ACC112 (cell line): Measurements from ENCODE around the gene PPP2R5C.
"Not testable (repeated sequence)": the region's sequence is repeated elsewhere in the genome, so short reads cannot be mapped to it uniquely, and the experiment has no call there.

ENCODE experiments used
- H2AFZ ChIP-seq: fragments of 200-600 bp; sonication (generic); one replicate; pipeline ENCODE4 v1.6.0; 2017; ENCODE audit warnings: antibody characterized with exemption, low read length; ENCODE audit not compliant: unreplicated experiment
- H3K27ac ChIP-seq: fragments of 200-600 bp; sonication (generic); 2 replicates; pipeline ENCODE4 v1.5.1; 2014; ENCODE audit warnings: low read depth, mild to moderate bottlenecking, antibody characterized with exemption, low read length, moderate library complexity
- H3K27me3 ChIP-seq: fragments of 200-600 bp; sonication (generic); 2 replicates; pipeline ENCODE4 v1.6.1; 2014; ENCODE audit warnings: mild to moderate bottlenecking, antibody characterized with exemption, low read length, moderate library complexity, mixed read lengths; ENCODE audit not compliant: insufficient read depth
- H3K36me3 ChIP-seq: fragments of 200-600 bp; sonication (generic); 2 replicates; pipeline ENCODE4 v1.6.1; 2016; ENCODE audit warnings: mild to moderate bottlenecking, antibody characterized with exemption, low read length, moderate library complexity, mixed read lengths; ENCODE audit not compliant: insufficient read depth
- H3K4me1 ChIP-seq: fragments of 200-600 bp; sonication (generic); one replicate; pipeline ENCODE4 v1.6.1; 2016; ENCODE audit warnings: low read length, mixed read lengths; ENCODE audit not compliant: insufficient read depth, unreplicated experiment, control insufficient read depth
- H3K4me3 ChIP-seq: fragments of 200-600 bp; sonication (generic); 2 replicates; pipeline ENCODE4 v1.5.1; 2014; ENCODE audit warnings: mild to moderate bottlenecking, low read depth, low read length
- H3K79me2 ChIP-seq: fragments of 200-600 bp; sonication (generic); one replicate; pipeline ENCODE4 v1.6.0; 2016; ENCODE audit warnings: low read length; ENCODE audit not compliant: control insufficient read depth, unreplicated experiment, insufficient read depth

PPP2R5C gene

DNA sequence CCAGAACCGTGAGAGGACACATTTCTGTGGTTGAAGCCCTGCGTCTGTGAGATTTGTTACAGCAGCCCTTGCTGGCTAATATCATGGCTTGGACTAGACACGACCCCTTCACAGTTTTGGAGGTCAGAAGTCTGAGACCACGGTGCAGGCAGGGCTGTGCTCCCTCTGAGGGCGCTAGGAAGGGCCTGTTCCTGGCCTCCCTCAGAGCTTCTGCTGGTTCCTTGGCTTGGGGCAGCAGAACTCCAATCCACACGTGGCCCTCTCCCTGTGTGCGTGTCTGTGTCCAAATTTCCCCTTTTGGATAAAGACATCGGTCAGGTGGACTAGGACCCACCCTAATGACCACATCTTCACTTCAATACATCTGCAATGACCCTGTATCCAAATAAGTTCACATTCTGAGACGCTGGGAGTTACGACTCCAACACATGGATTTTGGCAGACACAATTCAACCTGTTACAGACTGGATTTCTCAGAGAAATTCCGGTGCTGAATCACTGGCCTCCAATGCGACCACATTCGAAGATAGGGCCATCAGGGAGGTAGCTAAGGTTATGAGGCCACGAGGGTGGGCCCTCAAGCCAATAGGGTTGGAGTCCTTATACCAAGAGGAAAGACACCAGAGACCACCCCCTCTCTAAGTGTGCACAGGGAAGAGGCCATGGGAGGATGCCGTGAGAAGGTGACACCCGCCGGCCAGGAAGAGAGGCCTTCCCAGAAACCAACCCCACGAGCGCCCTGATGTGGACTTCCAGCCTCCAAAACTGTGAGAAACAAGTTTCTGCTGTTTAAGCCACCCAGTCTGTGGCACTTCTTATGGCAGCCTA lies 43.6 kb upstream of the PPP2R5C start:
- no peaks in the 10 kb centered on the region for H3K36me3 ChIP-seq
- H3K79me2 ChIP-seq = no peaks in the 10 kb centered on the region
- no peaks in the 10 kb centered on the region for H3K4me1 ChIP-seq
- no peak overlapping the region for H3K27ac ChIP-seq
- no peak overlapping the region for H2AFZ ChIP-seq
- H3K4me3 ChIP-seq = no peak overlapping the region
- no peaks in the 10 kb centered on the region for H3K27me3 ChIP-seq

DNA sequence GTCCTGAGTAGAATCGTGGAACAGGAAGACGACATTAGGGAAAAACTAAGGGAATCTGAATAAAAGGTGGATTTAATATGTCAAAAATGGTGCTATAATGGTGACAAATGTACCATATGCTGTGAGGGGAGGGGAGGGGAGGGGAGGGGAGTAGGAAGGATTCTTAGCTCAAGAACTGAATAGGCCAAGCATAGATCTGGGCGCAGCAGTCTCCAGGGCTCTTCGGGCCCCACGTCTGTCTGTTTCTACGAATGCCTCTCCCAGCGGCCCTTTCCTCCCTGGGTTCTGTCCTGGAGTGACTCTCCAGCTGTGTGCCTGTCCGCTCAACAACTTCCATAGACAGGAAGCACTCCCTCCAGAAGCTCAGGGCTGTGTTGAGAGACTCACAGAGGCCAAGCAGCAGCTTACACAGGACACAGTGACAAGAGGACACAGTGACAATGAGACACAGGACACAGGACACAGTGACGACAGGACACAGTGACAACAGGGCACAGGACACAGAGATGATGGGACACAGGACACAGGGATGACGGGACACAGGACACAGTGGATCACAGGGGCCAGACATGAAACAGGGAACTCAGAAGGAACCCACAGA lies 42.4 kb upstream of the PPP2R5C start:
- Histone ChIP-seq H3K4me3 (no peak overlapping the region), H3K27ac (no peak overlapping the region), H3K4me1 (no peaks in the 10 kb centered on the region), H2AFZ (no peak overlapping the region), H3K36me3 (no peaks in the 10 kb centered on the region), H3K79me2 (no peaks in the 10 kb centered on the region), H3K27me3 (no peaks in the 10 kb centered on the region)

- H2AFZ ChIP-seq = no peak overlapping the region
- H3K4me3 ChIP-seq = no peak overlapping the region
- no peaks in the 10 kb centered on the region for H3K4me1 ChIP-seq
- H3K36me3 ChIP-seq = no peaks in the 10 kb centered on the region
- no peaks in the 10 kb centered on the region for H3K27me3 ChIP-seq
- no peaks in the 10 kb centered on the region for H3K79me2 ChIP-seq
- H3K27ac ChIP-seq = no peak overlapping the region
Measured at GRCh38 chr14:101719708-101720107, 41.8 kb upstream of the PPP2R5C start.

GRCh38 chr14:101721111-101721510 lies 40.4 kb upstream of the PPP2R5C start:
- Histone ChIP-seq H3K4me3 (no peak overlapping the region), H3K27me3 (no peaks in the 10 kb centered on the region), H3K27ac (no peak overlapping the region), H2AFZ (no peak overlapping the region), H3K79me2 (no peaks in the 10 kb centered on the region), H3K36me3 (no peaks in the 10 kb centered on the region), H3K4me1 (no peaks in the 10 kb centered on the region)

DNA sequence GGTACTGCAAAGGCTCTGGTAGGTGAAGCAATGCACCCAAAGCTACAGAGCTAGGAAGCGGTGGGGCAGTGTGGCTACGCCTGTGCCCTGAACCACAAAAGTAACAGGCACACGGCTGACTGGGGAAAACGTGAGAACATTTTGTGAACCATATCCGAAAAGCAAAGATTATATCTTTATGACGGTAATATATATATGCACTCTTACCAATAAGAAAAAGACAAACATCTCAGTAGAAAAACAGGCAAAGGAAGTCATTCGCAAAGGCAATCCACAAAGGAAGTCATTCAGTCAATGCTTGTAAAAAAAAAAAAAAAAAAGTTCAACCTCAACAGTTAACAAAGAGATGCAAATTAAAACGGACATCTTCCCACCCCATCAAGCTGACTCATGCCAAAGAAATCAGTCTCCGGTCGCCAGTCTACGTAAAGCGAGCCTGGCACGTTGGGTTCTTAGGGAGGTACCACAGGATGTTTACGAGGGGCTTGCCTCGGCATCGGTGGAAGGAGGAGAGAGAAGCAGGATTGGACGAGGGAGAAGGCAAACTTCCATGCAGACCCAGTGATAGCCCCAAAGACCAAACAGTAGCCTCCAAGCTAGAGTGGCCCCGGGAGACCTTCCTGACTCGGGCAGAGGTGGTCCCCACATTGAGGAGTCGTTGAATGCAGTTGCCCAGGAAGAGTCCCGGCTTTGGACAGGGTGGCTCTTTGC lies 39.4 kb upstream of the PPP2R5C start:
- H3K79me2 ChIP-seq = no peaks in the 10 kb centered on the region
- H3K27ac ChIP-seq = no peak overlapping the region

DNA sequence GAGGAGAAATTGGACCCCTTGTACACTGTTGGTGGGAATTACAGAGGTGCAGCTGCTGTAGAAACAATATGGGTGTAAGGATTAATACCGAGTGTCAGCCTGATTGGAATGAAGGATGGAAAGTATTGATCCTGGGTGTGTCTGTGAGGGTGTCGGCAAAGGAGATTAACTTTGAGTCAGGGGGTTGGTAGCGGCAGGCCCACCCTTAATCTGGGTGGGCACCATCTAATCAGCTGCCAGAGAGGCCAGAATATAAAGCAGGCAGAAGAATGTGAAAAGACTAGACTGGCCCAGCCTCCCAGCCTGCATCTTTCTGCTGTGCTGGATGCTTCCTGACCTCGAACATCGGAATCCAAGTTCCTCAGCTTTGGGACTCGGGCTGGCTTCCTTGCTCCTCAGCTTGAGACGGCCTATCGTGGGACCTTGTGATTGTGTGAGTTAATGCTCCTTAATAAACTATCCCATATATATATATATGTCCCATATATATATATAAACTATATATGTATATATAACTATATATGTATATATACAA lies 38.4 kb upstream of the PPP2R5C start:
- Histone ChIP-seq H2AFZ (no peak overlapping the region), H3K27me3 (peaks cover 15% of the 10 kb centered on the region; the same call in 1 of the 2 replicates), H3K79me2 (no peaks in the 10 kb centered on the region), H3K36me3 (no peaks in the 10 kb centered on the region), H3K4me1 (no peaks in the 10 kb centered on the region), H3K4me3 (no peak overlapping the region), H3K27ac (no peak overlapping the region)

More for the DNA sequence above, 39.4 kb upstream of the PPP2R5C start:
- no peaks in the 10 kb centered on the region for H3K4me1 ChIP-seq
- H2AFZ ChIP-seq = no peak overlapping the region
- H3K36me3 ChIP-seq = no peaks in the 10 kb centered on the region
- no peak overlapping the region for H3K4me3 ChIP-seq
- H3K27me3 ChIP-seq = peaks cover 6% of the 10 kb centered on the region; the same call in 1 of the 2 replicates

GRCh38 chr14:101725652-101726051 lies 35.9 kb upstream of the PPP2R5C start:
- not testable (repeated sequence) for H3K27ac ChIP-seq, H2AFZ ChIP-seq, H3K36me3 ChIP-seq, H3K4me3 ChIP-seq, H3K4me1 ChIP-seq, H3K79me2 ChIP-seq
- H3K27me3 ChIP-seq = peaks cover 18% of the 10 kb centered on the region; the same call in 1 of the 2 replicates

GRCh38 chr14:101726295-101726953 lies 35.1 kb upstream of the PPP2R5C start:
- H2AFZ ChIP-seq = no peak overlapping the region
- no peaks in the 10 kb centered on the region for H3K79me2 ChIP-seq
- H3K4me3 ChIP-seq = no peak overlapping the region
- H3K4me1 ChIP-seq = peaks cover 7% of the 10 kb centered on the region
- no peak overlapping the region for H3K27ac ChIP-seq
- H3K27me3 ChIP-seq = peaks cover 18% of the 10 kb centered on the region; the same call in 1 of the 2 replicates
- H3K36me3 ChIP-seq = no peaks in the 10 kb centered on the region

GRCh38 chr14:101726954-101727302 lies 34.6 kb upstream of the PPP2R5C start:
- H2AFZ ChIP-seq = no peak overlapping the region
- no peaks in the 10 kb centered on the region for H3K79me2 ChIP-seq
- no peaks in the 10 kb centered on the region for H3K36me3 ChIP-seq
- no peak overlapping the region for H3K4me3 ChIP-seq
- H3K4me1 ChIP-seq = peaks cover 12% of the 10 kb centered on the region
- no peak overlapping the region for H3K27ac ChIP-seq
- peaks cover 18% of the 10 kb centered on the region; the same call in 1 of the 2 replicates for H3K27me3 ChIP-seq

DNA sequence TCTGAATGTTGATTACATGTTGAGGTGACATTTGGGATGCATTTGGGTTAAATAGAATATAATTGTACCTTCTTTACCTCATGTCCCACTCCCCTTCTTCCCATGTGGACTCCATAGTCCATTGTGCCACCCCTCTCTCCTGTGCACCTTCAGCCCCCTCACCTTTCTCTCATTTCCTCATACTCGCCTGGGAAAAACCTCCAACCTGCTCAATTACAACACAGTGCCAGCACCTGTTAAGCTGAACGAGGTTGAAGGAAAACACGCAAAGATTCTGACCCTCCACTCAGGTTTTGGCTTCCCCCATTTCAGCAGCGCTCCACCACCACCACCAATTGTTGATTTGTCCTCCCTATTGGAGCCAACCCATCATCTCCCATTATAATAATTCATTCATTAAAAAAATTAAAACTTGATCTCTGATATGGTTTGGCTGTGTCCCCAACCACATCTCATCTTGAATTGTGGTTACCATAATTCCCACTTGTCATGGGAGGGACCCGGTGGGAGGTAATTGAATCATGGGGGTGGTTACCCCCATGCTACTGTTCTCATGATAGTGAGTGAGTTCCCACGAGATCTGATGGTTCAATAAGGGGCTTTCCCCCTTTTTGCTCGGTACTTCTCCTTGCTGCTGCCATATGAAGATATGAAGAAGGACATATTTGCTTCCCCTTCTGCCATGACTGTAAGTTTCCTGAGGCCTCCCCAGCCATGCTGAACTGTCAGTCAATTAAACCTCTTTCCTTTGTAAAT lies 33.7 kb upstream of the PPP2R5C start:
- H3K79me2 ChIP-seq = no peaks in the 10 kb centered on the region
- no peak overlapping the region for H3K27ac ChIP-seq
- H3K27me3 ChIP-seq = peaks cover 18% of the 10 kb centered on the region; the same call in 1 of the 2 replicates
- no peaks in the 10 kb centered on the region for H3K36me3 ChIP-seq
- no peak overlapping the region for H2AFZ ChIP-seq
- H3K4me1 ChIP-seq = peaks cover 17% of the 10 kb centered on the region
- no peak overlapping the region for H3K4me3 ChIP-seq
